NCI-H1436 treated with DMSO at 0.1 percent for 48 hours (cell line): Measurements from ENCODE around the gene CRB1.
A peak's percentile ranks its signal among the peaks of the same experiment; 100 is the strongest.

Experiments
- DNase-seq: peaks from one replicate; lab custom pipeline; 2025; lab: John Stamatoyannopoulos, UW

The CRB1 gene

DNA sequence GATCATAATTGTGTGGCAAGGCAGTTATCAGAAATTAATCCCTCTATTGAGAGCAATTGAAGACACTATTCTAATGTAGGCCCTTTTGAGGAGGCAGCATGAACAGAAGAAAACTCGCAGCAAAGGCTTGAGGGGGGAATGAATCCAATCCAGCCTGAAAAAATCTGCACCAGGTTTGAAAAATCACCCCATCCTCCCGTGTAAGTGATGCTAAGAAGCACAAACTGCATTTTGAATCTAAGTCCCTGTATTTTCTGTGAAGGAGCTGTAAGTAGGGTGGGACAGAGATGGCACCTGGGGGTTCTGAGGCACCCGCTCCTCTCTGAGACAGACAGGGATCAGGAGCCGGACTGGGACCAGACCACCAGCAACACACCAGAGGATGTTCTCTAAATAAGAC, at the start of gene CRB1:
CRB1 (plus strand) TSS at position 241 of the 400 bp plus-strand sequence. CDS start 161 bp downstream, outside the sequence.
- peak; percentile 53 for DNase-seq

DNA sequence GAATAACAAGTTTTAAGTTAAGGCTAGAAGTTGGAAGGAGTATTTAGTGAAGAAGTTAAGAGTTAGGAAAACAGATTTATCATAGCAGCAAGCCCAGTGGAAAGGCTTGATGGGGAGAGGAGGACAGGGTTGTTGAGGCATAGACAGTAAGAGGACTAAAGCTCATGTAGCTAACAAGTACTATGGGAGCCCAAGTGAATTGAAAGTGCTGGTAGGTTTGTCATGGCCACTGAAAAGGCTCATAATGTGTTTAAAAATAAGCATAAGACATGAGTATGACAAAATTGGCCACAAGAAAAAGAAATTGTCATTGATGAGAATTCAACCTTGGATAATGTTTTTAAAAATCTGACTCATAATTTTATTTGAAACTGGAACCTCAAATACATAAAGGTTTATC, 49.2 kb upstream of the CRB1 start:
- no peak for DNase-seq

DNA sequence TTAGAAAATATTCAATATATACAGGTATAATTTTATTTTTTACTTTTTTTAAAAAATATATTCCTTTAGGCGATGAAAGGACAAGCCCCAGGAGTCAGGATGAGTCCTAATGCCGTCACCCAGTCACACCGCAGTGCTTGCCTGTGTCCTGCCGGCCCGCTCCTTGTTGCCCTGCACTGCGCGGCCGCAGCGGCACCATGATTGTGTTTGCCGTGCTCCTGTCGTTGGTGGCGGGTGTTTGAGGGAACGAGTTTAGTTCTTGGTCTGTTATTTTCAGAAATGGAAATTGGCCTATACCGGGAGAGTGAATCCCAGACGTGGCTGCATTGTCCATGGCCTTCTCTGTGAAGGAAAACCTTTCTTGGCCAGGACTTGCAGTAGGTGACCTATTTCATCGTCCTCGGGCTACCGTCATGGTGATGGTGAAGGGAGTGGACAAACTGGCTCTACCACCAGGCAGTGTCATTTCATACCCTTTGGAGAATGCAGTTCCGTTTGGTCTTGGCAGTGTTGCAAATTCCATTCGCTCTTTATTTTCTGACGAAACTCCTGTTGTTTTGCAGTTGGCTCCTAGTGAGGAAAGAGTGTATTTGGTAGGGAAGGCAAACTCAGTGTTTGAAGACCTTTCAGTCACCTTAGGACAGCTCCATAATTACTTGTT, 45.9 kb upstream of the CRB1 start:
- no peak for DNase-seq

DNA sequence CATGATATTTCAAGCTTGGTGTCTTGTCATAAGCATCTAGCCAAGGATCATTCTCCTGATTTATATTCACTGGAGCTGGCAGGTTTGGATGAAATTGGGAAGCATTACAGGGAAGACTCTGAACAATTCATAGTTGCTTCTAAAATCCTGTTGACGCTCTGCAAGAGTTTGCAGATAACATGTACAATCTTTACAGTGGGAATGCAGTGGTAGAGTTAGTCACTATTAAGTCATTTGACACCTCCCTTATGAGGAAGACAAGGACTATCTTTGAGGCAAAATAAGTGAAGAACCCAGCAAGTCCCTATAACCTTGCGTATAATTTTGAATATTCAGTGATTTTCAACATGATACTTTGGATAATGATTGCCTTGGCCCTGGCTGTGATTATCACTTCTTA, 45.3 kb upstream of the CRB1 start:
- DNase-seq: no peak

DNA sequence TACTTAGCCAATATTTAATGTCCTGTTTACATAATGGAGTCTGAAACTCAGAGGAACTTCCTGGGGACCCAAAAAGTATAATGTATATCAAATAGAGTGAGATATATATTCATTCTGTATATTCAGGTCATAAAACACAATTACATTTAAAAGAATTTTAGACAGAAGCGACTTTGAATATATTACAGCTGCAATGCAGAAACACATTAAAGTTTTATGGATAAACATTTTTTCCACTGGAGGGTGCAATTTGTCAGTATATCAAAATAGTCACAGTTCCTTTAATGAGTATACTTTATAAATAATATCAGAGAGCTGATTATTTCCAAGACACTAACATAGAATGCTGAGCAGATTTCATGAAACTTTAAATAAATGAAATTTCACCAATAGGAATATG, 43.9 kb upstream of the CRB1 start:
- DNase-seq: no peak

DNA sequence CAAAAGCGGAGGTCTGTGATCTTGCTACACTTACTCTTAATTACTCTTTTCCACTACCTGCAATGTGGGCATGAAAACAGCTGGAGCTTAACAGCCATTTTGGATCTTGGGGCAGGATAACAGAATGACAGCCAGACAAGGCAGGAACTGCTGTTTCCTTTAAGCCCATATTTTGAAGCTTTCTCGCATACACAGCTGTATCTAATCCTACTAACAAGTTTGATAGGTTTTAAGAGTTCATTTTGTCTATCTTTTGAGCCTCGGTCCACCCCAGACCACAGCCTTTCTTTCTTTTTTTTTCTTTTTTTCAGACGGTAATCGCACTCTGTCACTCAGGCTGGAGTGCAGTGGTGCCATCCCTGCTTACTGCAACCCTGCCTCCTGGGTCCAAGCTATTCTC, 42.4 kb upstream of the CRB1 start:
- no peak for DNase-seq

DNA sequence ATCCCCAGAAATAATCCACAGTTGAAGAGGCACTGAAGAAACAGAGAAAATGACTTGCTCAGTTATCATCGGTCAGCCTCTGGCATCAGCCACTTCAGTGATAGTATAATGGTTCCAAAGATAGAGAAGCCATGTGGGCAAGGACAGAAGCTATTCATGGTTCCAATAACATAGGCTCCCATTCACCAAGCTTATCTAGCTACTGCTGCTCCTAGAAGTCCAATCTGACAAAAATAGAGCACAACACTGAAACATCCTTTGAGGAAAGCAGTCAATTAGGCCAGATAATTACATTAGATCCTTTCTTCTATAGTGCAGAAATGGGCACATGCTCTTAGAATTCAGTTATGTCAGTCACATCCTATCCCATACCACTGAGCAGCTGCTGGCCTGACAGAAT, 33.5 kb upstream of the CRB1 start:
- DNase-seq: no peak

DNA sequence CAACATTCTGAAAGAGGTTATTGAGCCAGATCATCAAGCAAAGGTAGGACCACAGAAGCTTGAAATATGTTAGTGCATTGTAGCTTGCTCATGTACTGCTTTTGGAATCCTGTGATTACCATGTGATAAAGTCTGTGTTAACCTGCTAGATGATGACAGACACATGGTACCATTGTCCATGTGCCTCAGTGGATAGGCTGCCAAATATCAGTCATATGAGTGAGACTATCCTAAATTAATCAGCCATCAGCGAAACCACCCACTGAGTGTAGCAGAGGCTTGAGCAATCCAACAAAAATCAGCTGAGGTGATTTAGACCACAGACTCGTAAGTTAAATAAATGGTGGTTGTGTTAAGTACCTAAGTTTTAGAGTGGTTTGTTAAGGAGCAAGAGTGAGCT, 32.7 kb upstream of the CRB1 start:
- DNase-seq: no peak

DNA sequence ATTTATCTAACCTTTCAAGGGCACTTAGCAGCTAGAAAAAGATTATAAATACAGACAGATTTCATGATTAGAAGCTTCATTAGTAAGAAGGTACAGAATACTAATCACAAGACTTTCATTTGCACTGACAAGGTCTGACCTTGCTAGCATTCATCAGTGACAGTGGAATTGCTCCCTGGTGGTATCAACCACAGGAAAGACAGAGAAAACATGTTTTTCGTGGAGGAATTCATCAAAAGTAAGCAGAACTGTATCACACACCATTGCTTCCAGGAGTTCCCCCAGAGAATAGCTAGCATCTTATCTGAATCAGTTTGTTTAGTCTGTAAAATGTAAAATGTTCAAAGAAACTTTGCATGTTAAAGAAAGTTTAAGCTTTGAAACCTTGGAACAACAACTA, 20.6 kb upstream of the CRB1 start:
- no peak for DNase-seq

DNA sequence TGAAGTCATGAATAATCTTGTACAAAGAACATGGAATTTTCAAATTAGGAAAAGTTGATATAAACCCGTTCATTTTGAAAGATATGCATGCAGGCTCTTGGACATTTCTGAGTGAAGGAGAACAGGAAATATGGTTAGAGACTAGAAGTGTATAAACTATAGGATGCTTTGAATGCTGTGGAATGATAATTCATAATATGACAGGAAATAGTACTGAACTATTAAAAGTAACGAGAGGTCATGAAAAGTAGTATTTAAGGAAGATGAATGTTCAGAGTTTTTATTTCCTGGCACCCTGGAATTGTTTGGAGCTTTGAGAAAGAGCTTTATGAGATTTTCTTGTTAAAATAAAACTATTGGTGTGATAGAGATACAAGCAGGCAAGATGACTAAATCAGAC, 18.7 kb upstream of the CRB1 start:
- DNase-seq: no peak

DNA sequence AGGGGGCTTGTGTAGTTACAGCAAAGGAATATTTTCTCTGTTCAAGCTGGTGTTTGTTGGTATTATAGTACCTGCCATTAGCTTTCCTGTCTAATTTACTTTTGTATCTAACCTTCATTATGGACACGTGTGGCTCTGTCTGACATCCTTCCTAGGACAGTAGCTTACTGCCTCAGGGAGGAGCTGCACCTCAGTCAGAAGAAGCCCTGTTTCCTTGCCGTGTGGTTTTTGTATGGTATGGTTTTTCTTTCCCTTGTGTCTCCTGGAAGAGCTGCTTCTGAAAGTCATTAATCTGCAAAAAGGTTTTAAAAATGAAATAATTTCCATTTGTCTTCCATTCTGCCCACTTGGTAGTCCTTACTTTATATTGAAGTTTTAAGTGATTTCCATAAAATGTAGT, 17.4 kb upstream of the CRB1 start:
- DNase-seq: no peak

DNA sequence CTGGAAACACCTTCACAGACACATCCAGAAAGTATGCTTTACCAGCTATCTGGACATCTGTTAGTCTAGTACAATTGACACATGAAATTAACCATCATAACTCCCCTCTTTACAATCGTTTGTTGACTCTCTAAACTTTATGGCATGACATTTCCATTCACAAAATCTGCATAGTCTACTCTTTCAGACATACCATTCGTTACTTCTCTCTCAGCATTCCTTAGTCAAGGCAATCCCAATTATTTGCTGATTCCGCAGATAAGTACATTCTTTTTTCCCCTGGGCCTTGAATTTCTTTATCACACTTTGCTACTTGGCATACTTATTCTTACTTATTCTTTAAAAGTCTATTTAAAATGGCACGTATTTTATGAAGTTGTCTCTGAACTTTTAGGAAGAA, 15.1 kb upstream of the CRB1 start:
- no peak for DNase-seq

DNA sequence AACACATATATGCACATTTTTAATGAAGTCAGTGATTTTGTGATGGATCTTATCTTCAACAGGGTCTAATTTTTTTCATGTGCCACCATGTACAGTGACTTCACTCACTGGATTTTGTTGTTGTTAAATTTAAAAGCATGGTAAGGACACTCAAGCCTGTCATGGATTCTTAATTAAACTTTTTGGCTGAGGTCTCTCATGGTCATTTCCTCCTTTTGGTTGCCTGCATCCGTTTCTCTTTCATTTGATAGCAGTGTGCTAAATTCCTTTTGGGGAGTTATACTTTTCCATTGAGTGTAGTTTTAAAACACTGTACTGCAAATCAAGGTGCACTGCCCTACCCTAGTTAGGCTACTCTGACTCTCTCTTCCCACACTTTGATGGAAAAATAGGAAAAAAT, 13.2 kb upstream of the CRB1 start:
- DNase-seq: no peak

DNA sequence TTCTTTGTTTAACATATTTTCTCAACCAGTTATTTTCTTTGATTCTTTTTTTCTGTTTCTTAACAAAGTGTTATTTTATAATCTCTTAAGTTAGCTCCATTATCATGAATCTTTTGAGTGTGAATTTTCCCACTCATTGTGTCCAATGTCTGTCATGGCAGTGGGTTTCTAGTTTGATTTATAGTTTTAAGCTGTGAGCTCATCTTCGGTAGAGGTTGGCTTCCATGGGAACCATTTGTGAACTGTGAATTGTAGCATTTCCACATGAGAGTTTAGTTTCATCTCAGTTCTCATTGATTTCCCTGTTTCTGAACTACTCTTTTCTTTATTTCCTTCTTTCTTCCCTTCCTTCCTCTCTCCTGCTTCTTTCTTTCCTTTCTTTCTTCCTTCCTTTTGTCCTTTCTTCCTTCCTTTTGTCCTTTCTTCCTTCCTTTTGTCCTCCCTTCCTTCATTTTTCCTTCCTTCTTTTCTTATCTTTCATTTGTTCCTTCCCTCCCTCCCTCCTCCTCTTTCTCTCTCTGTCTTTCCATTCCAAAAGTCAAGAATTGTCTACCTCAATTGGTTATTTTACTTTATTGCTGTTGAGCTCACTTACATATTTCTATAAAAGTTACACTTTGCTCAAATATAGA, 3.0 kb upstream of the CRB1 start:
- no peak for DNase-seq

DNA sequence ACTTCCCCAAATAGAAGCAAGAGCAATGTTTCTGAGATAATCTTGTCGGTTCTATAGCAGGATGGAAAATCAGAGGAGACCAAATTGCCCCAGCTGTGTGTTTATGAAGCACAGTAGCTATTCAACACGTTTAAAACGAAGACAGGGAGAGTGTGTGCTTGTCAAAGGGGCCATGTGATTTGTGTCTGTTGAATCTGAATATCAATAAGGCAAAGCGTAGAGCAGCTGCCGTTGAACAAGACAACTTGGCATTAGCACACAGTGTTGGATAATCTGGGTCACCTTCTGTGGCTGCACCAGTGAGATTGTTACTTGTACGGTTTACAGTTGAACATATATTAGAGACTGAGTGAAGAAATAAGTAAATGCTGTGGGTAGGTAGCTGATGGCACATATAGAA, 1.0 kb downstream of the CRB1 start:
- DNase-seq: peak; percentile 82

DNA sequence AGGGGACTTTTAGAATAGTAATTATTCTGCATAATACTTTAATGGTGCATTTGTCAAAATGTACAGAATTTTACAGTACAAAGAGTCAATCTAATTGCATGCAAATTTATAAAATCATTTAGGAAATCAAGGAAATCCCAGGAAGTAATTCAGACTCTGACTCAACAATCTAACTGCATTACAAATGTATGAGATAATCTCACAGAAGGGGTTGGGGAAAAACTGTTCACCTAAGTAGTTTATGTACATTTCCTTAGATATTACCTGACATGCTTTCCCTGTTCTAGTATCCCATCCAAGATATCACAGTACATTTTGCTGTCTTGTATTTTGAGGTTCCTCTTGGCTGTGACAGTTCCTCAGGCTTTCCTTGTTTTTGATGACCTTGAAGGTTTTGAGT, 4.7 kb downstream of the CRB1 start:
- no peak for DNase-seq

DNA sequence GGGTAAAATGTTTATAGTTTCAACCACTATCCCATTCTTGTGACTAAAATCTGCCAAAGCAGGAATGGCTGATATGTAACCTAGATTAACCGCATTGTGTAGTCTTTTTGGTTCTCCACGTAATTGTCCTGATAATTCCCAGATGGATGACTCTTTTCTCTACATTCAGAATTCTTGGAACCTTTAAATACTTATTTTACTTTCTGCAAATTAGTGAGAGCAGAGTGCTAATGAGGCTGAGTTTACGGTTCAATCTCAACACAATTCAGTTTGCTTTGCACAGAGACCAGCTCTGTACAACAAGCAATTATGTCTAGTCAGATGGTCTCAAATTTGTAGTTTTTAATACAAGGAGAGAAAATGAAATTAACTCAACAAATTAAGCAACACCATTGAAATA, 9.1 kb downstream of the CRB1 start:
- DNase-seq: no peak

DNA sequence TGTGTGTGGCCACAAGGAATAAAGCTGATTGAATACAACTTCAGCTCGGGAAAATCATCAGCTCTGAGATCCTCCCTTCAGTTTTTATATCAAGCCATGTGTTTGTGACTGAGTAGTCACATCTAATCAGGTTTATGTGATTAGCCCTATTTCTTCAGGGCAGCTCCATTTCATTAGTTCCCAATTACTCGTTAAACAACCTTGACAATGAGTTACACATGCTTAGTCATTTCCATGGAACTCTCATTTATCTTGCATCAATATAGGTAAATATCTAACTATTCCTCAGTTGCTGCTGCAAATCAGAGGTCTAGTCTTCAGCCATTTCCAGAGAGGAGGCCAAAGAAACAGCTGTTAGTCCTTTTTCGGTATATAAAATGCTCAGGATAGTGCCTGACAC, 16.3 kb downstream of the CRB1 start:
- no peak for DNase-seq

DNA sequence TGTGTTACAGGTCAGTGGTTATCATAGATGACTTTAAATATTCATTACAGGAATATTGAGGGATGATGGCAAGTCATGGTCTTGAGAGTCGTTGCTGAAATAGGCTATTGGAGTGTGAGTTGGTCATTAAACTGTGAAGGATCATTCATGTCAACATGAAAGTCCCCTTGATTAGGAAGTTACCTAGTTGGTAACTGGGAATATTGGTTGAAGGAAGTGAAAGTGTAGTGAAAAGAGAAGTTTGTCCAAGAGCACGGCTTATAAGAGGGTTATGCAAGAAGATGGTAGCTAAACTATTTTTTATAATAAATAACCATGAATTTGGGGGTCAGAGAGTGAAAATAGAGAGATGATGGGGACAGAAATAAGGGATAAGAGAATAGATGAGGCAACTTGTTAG, 16.9 kb downstream of the CRB1 start:
- no peak for DNase-seq

DNA sequence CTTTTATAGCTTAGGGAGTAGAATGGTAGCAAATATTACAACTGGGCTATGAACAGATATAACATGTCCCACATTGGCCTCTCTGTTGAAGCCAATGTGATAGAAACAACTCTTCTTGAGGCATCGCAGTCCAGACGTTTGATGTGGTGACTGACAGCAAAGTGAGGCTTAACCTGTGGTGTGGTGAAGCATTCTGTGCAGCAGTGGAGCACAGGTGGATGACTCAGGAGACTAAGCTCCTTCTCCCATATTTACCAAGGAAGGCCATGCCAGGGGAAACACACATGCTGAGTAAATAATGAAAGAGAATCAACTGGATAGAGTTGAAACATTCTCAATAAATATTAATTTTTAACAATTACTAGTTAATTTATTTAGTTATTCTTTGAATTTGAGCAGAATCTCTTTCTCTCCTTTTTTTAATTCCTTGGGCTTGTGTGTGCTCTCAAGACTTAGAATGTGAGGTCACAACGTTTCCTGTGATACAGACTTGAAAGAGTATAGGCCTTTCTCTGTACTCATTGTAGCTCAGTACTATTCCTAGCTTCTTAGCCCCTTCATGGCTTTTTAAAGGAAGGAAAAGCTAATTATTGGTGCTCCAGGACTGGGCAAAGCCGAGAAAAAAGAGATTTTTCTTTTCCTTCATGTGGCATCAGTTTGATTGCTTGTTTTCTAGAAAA, 17.6 kb downstream of the CRB1 start:
- no peak for DNase-seq

DNA sequence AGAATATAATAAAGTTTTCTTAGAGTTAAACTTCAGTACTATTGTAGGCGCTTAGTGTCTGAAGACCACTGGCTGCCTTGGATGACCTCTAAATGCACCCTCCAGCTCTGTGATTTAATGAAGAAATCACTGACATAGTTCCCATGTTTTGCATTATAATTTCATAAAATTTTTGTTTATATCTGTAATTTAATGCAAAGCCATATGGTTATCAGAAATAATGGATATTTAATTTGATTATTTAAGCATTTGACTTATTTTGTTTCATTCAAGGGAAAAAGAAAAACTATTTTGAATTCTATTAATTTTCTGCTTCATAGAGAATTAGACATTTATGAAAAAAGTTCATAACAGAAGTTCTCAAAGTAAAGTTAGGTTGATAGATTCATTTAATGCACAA, 18.6 kb downstream of the CRB1 start:
- no peak for DNase-seq

DNA sequence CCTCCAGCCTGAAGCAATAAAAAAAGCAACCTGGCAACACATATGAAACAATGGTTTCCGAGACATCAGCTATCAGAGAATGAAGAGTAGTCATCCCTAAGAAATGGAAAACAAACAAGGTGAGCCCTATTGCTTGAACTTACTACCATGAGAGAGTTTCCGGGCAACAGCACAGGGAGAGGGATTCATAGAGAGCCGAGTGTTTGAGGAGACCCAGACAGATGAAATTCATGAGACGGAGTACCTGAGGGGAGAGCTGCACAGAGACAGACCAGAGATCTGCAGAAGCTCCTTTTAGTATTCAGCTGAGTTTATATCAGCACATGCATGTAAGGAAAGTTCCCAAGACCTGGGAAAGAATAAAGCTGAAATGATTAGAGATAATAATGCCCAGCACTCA, 19.8 kb downstream of the CRB1 start:
- DNase-seq: no peak

DNA sequence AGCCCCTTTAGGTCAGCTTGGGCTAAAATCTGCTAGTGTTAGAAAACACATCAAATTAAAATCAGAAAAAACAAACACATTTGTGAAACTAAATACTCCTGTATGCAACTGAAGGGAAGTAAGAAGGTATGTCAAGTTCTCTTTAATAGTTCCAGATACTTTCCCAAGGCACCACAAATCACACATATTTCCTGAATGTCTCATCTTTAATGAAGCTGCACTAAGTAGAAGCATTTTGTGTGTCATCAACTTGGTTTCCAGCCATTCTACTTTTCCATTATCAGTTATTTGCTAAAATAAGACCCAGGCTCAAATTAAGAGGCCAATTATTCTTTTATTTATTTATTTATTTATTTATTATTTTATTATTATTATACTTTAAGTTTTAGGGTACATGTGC, 34.7 kb downstream of the CRB1 start:
- no peak for DNase-seq

DNA sequence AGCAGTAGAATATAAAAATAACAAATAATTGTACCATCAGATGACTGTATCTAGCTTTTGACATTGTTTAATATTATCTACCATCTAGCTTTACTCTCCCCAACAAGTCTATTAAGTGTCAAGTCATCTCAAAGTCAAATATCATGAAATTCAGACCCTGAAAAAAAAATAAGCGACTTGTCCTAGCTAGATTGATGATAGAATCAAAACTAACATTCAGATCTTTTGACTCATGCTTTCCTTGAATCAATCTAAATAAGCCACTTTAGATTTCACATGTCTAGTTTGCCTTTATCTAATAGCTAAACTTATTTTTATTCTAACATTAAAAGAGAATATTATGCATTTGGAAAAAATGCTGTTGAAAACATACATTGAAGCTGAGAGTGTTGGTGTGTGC, 35.4 kb downstream of the CRB1 start:
- DNase-seq: no peak
